ENCODE measurements around the gene AGXT2.

Gene AGXT2

DNA sequence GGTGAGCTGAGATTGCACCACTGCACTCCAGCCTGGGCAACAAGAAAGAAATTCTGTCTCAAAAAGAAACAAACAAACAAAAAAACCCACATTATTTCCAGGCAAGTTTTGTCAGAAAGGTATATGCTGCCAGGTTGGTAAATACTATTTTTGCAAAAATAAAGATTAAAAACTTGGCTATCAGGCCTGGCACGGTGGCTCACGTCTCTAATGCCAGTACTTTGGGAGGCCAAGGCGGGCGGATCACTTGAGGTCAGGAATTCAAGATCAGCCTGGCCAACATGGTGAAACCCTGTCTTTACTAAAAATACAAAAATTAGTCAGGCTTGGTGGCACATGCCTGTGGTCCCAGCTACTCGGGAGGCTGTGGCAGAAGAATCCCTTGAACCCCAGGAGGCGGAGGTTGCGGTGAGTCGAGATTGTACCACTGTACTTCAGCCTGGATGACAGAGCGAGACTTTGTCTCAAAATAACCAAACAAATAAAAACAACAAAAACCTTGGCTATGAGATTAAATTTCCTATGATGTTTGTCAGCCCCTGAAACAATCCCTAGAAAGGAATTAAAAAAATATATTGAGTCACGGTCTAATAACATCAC, 22.7 kb downstream of the AGXT2 start:
- no peak overlapping the region for H3K14ac ChIP-seq (ENCODE audit: low read length in 2 of 2)
- no peak overlapping the region for H3K18ac ChIP-seq (ENCODE audit: low read depth in 1 of 2, low read length in 2 of 2)
- no peak overlapping the region for H2AFZ ChIP-seq (ENCODE audit: low read depth, low read length)
- no peak overlapping the region for H2BK120ac ChIP-seq (ENCODE audit: low read depth, low read length)
- H3K27me3 ChIP-seq (ENCODE audit: control insufficient read depth in 1 of 2, insufficient read depth in 1 of 2, low read length in 2 of 2): peaks cover 0 to 3% of the 10 kb centered on the region in 2 experiments
- H4K91ac ChIP-seq (ENCODE audit: low read length): no peak overlapping the region
- no peak overlapping the region for H2BK15ac ChIP-seq (ENCODE audit: low read depth, poor library complexity, severe bottlenecking)
- H3K36me3 ChIP-seq (ENCODE audit: control insufficient read depth in 1 of 2, insufficient read depth in 2 of 2, low read depth in 1 of 2, low read length in 2 of 2): no peaks in the 10 kb centered on the region
- H2BK12ac ChIP-seq (ENCODE audit: low read length in 2 of 2): no peak overlapping the region
- no peaks in the 10 kb centered on the region for H3K9me3 ChIP-seq (ENCODE audit: control insufficient read depth, low read length)
- H3K4ac ChIP-seq (ENCODE audit: low read depth in 1 of 2, low read length in 2 of 2): no peak overlapping the region
- no peaks in the 10 kb centered on the region for H3K79me1 ChIP-seq (replicated peaks; ENCODE audit: low read length, poor library complexity, severe bottlenecking)
- no peak overlapping the region for H2BK5ac ChIP-seq (ENCODE audit: low read depth, low read length, poor library complexity, severe bottlenecking)
- H3K4me3 ChIP-seq (ENCODE audit: insufficient read depth in 1 of 2, low read depth in 1 of 2, low read length in 2 of 2): no peak overlapping the region
- no peak overlapping the region for H2AK5ac ChIP-seq (ENCODE audit: low read length, severe bottlenecking)
- H3K23ac ChIP-seq (ENCODE audit: low read length in 2 of 2): no peak overlapping the region
- H3K4me2 ChIP-seq (ENCODE audit: low read length, poor library complexity, severe bottlenecking): no peak overlapping the region
- 93% methylated on average over 9 of the region's 10 CpGs for WGBS
- no peak for DNase-seq
- H3K4me1 ChIP-seq (ENCODE audit: control insufficient read depth, insufficient read depth, low read depth, low read length): peaks cover 3% of the 10 kb centered on the region
- no peak overlapping the region for H4K8ac ChIP-seq (ENCODE audit: low read length)
- no peak overlapping the region for H3K27ac ChIP-seq (ENCODE audit: low read length, poor library complexity, severe bottlenecking)
- no peak overlapping the region for H3K9ac ChIP-seq (ENCODE audit: low read length)

DNA sequence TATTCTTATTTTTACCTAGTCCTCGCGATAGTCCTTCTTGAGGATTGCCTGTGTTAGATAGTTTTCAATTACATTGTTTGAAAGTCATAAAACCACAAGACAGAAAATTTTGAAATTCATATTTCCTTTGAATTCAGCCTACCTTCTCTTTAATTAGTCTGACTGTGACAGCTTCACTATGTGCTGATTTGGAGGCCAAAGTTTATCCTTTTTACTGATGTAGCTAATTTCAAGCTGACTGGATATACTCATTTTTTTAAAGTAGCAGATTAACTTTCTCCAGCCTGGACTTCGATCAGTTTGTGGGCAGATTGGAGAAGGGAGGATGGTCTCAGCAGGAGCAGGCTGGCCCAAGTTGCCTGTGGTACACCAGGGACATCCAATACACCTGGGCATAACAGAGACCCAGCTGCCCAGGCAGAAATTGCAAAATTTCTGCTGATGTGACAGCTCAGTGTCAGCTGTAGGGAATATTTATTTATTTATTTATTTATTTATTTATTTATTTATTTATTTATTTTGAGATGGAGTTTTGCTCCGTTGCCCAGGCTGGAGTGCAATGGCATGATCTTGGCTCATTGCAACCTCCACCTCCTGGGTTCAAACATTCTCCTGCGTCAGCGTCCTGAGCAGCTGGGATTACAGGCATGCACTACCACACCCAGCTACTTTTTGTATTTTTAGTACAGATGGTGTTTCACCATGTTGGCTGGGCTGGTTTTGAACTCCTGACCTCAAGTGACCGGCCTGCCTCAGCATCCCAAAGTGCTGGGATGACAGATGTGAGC, 24.2 kb downstream of the AGXT2 start:
- H2BK15ac ChIP-seq (ENCODE audit: low read depth, poor library complexity, severe bottlenecking): no peak overlapping the region
- no peak overlapping the region for H3K9ac ChIP-seq (ENCODE audit: low read length)
- H3K9me3 ChIP-seq (ENCODE audit: control insufficient read depth, low read length): no peaks in the 10 kb centered on the region
- DNase-seq: no peak
- H3K23ac ChIP-seq (ENCODE audit: low read length in 2 of 2): no peak overlapping the region
- no peak overlapping the region for H3K27ac ChIP-seq (ENCODE audit: low read length, poor library complexity, severe bottlenecking)
- H4K91ac ChIP-seq (ENCODE audit: low read length): no peak overlapping the region
- no peak overlapping the region for H3K4me3 ChIP-seq (ENCODE audit: insufficient read depth in 1 of 2, low read depth in 1 of 2, low read length in 2 of 2)
- no peaks in the 10 kb centered on the region for H3K36me3 ChIP-seq (ENCODE audit: control insufficient read depth in 1 of 2, insufficient read depth in 2 of 2, low read depth in 1 of 2, low read length in 2 of 2)
- peaks cover 0 to 3% of the 10 kb centered on the region in 2 experiments for H3K27me3 ChIP-seq (ENCODE audit: control insufficient read depth in 1 of 2, insufficient read depth in 1 of 2, low read length in 2 of 2)
- H2BK120ac ChIP-seq (ENCODE audit: low read depth, low read length): no peak overlapping the region
- no peak overlapping the region for H3K4ac ChIP-seq (ENCODE audit: low read depth in 1 of 2, low read length in 2 of 2)
- H3K4me1 ChIP-seq (ENCODE audit: control insufficient read depth, insufficient read depth, low read depth, low read length): peaks cover 2% of the 10 kb centered on the region
- no peak overlapping the region for H2BK12ac ChIP-seq (ENCODE audit: low read length in 2 of 2)
- no peaks in the 10 kb centered on the region for H3K79me1 ChIP-seq (replicated peaks; ENCODE audit: low read length, poor library complexity, severe bottlenecking)
- no peak overlapping the region for H2AK5ac ChIP-seq (ENCODE audit: low read length, severe bottlenecking)
- WGBS: 89% methylated on average over 3 of the region's 7 CpGs
- no peak overlapping the region for H4K8ac ChIP-seq (ENCODE audit: low read length)
- H3K14ac ChIP-seq (ENCODE audit: low read length in 2 of 2): no peak overlapping the region
- no peak overlapping the region for H2BK5ac ChIP-seq (ENCODE audit: low read depth, low read length, poor library complexity, severe bottlenecking)
- no peak overlapping the region for H3K18ac ChIP-seq (ENCODE audit: low read depth in 1 of 2, low read length in 2 of 2)
- no peak overlapping the region for H3K4me2 ChIP-seq (ENCODE audit: low read length, poor library complexity, severe bottlenecking)
- H2AFZ ChIP-seq (ENCODE audit: low read depth, low read length): no peak overlapping the region

DNA sequence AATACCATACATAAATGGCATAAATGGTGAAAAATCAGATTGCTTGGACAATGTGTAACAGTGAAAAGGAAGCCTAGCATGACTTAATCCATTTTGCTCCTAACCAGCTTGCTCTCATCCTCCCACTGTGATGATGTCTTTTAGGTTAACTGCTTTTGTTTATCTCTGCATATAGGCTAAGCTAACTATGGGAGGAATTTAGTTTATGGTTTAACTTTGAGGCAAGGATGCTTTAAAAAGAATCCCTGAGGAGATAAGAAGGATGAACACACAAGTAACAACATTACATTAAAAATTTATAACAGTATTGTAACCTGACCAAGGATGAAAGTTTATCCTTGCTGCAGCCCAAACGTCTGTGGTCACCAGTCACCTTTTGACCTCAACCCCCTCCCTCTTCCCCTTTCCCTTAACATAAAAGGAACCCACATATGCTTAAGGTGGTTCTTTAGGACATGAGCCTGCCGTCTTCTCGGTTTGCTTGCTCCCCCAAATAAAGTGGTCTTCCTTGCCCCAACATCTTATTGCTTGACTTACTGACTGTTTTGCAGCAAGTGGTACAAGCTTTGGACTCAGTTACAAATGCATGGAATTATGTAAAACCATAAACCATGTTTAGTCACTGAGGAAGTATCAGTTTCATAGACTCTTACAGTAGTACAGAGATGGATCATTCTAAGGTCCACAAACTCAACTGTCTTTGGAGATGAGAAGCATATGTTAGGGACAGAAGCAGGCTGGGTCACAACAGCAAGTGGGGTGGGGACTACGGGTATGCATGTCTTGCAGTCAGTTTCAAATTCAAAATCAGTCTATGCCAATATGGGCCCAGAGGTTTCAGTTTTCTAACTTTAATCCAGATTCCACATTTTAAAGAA, 31.3 kb downstream of the AGXT2 start:
- H3K18ac ChIP-seq (ENCODE audit: low read depth in 1 of 2, low read length in 2 of 2): no peak overlapping the region
- no peak overlapping the region for H3K14ac ChIP-seq (ENCODE audit: low read length in 2 of 2)
- no peak overlapping the region for H3K4ac ChIP-seq (ENCODE audit: low read depth in 1 of 2, low read length in 2 of 2)
- 77% methylated on average over 4 of the region's 4 CpGs for WGBS
- H2BK15ac ChIP-seq (ENCODE audit: low read depth, poor library complexity, severe bottlenecking): no peak overlapping the region
- no peak overlapping the region for H3K27ac ChIP-seq (ENCODE audit: low read length, poor library complexity, severe bottlenecking)
- no peak overlapping the region for H3K4me3 ChIP-seq (ENCODE audit: insufficient read depth in 1 of 2, low read depth in 1 of 2, low read length in 2 of 2)
- no peak overlapping the region for H2AFZ ChIP-seq (ENCODE audit: low read depth, low read length)
- H4K8ac ChIP-seq (ENCODE audit: low read length): no peak overlapping the region
- H3K4me2 ChIP-seq (ENCODE audit: low read length, poor library complexity, severe bottlenecking): no peak overlapping the region
- H3K36me3 ChIP-seq (ENCODE audit: control insufficient read depth in 1 of 2, insufficient read depth in 2 of 2, low read depth in 1 of 2, low read length in 2 of 2): no peaks in the 10 kb centered on the region
- no peaks in the 10 kb centered on the region for H3K79me1 ChIP-seq (replicated peaks; ENCODE audit: low read length, poor library complexity, severe bottlenecking)
- H4K91ac ChIP-seq (ENCODE audit: low read length): no peak overlapping the region
- H2BK12ac ChIP-seq (ENCODE audit: low read length in 2 of 2): no peak overlapping the region
- no peaks in the 10 kb centered on the region for H3K4me1 ChIP-seq (ENCODE audit: control insufficient read depth, insufficient read depth, low read depth, low read length)
- H3K27me3 ChIP-seq (ENCODE audit: control insufficient read depth in 1 of 2, insufficient read depth in 1 of 2, low read length in 2 of 2): peaks cover 0 to 3% of the 10 kb centered on the region in 2 experiments
- H2BK120ac ChIP-seq (ENCODE audit: low read depth, low read length): no peak overlapping the region
- no peak overlapping the region for H3K23ac ChIP-seq (ENCODE audit: low read length in 2 of 2)
- H2BK5ac ChIP-seq (ENCODE audit: low read depth, low read length, poor library complexity, severe bottlenecking): no peak overlapping the region
- H2AK5ac ChIP-seq (ENCODE audit: low read length, severe bottlenecking): no peak overlapping the region
- no peak overlapping the region for H3K9ac ChIP-seq (ENCODE audit: low read length)
- no peaks in the 10 kb centered on the region for H3K9me3 ChIP-seq (ENCODE audit: control insufficient read depth, low read length)
- DNase-seq: no peak

DNA sequence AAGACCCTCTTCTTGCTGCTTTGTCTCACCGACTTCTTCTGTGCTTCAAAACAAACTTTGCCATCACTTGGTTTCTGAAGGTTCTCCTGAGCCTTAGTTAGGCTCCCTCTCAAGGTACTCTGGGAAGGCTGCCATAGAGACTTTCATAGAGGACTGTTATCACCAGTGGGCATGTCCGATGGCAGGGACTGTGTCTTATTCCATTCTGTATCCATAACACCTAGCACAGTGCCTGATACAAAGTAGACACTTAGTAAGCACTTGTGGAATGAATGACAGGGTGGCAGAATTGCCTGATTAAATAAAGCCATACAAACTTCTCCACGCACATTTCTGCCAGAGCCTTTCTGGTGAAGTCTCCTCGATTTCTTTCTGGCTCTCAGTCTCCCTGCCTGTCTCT, 32.7 kb downstream of the AGXT2 start:
- 91% methylated on average over 2 of the region's 4 CpGs for WGBS
- Histone ChIP-seq H2BK12ac (ENCODE audit: low read length in 2 of 2) (no peak overlapping the region), H3K4me1 (ENCODE audit: control insufficient read depth, insufficient read depth, low read depth, low read length) (no peaks in the 10 kb centered on the region), H2AFZ (ENCODE audit: low read depth, low read length) (no peak overlapping the region), H3K27ac (ENCODE audit: low read length, poor library complexity, severe bottlenecking) (no peak overlapping the region), H2AK5ac (ENCODE audit: low read length, severe bottlenecking) (no peak overlapping the region), H3K27me3 (ENCODE audit: control insufficient read depth in 1 of 2, insufficient read depth in 1 of 2, low read length in 2 of 2) (peaks cover 0 to 3% of the 10 kb centered on the region in 2 experiments), H3K4ac (ENCODE audit: low read depth in 1 of 2, low read length in 2 of 2) (no peak overlapping the region), H3K9ac (ENCODE audit: low read length) (no peak overlapping the region), H3K79me1 (replicated peaks; ENCODE audit: low read length, poor library complexity, severe bottlenecking) (no peaks in the 10 kb centered on the region), H3K9me3 (ENCODE audit: control insufficient read depth, low read length) (no peaks in the 10 kb centered on the region), H3K18ac (ENCODE audit: low read depth in 1 of 2, low read length in 2 of 2) (peak overlapping the region in 1 of 2 experiments; percentile 33), H3K4me2 (ENCODE audit: low read length, poor library complexity, severe bottlenecking) (no peak overlapping the region), H2BK15ac (ENCODE audit: low read depth, poor library complexity, severe bottlenecking) (no peak overlapping the region), H3K4me3 (ENCODE audit: insufficient read depth in 1 of 2, low read depth in 1 of 2, low read length in 2 of 2) (no peak overlapping the region), H2BK5ac (ENCODE audit: low read depth, low read length, poor library complexity, severe bottlenecking) (no peak overlapping the region), H3K14ac (ENCODE audit: low read length in 2 of 2) (no peak overlapping the region), H3K23ac (ENCODE audit: low read length in 2 of 2) (no peak overlapping the region), H2BK120ac (ENCODE audit: low read depth, low read length) (no peak overlapping the region), H4K8ac (ENCODE audit: low read length) (no peak overlapping the region), H4K91ac (ENCODE audit: low read length) (no peak overlapping the region), H3K36me3 (ENCODE audit: control insufficient read depth in 1 of 2, insufficient read depth in 2 of 2, low read depth in 1 of 2, low read length in 2 of 2) (no peaks in the 10 kb centered on the region)
- no peak for DNase-seq
